Hepatocyte (in vitro differentiated cells): Measurements from ENCODE around the gene NEK4. TPM values are rescaled to one million over a fixed set of nuclear protein-coding genes. Genes with fewer than 3 reads are reported as not detected.
A peak's percentile ranks its signal among the peaks of the same experiment; 100 is the strongest.

Experiments used
- DNase-seq: peaks from one replicate; pipeline ENCODE4 v3.0.0-alpha.2; 2016; ENCODE audit warnings: low spot score
- H2AFZ ChIP-seq: fragments of 200-600 bp; sonication (generic); 2 replicates; pipeline ENCODE4 v1.6.0; 2016; ENCODE audit warnings: antibody characterized with exemption, mild to moderate bottlenecking
- H3K27ac ChIP-seq: fragments of 200-600 bp; sonication (generic); 2 replicates; pipeline ENCODE4 v1.5.1; 2016; ENCODE audit warnings: mild to moderate bottlenecking
- H3K27me3 ChIP-seq: fragments of 200-600 bp; sonication (generic); 2 replicates; pipeline ENCODE4 v1.6.1; 2016
- H3K36me3 ChIP-seq: fragments of 200-600 bp; sonication (generic); replicated peaks from 2 replicates; pipeline ENCODE4 v1.5.1; 2016; ENCODE audit warnings: low read depth; ENCODE audit not compliant: insufficient read depth
- H3K4me1 ChIP-seq: fragments of 200-600 bp; sonication (generic); 2 replicates; pipeline ENCODE4 v1.5.1; 2016; ENCODE audit warnings: mild to moderate bottlenecking, moderate library complexity; ENCODE audit not compliant: insufficient read depth
- H3K4me2 ChIP-seq: fragments of 200-600 bp; sonication (generic); 2 replicates; pipeline ENCODE4 v1.6.0; 2016
- H3K4me3 ChIP-seq: fragments of 200-600 bp; sonication (generic); 2 replicates; pipeline ENCODE4 v1.5.1; 2016; ENCODE audit warnings: mild to moderate bottlenecking
- H3K79me2 ChIP-seq: fragments of 200-600 bp; sonication (generic); 2 replicates; pipeline ENCODE4 v1.6.0; 2017; ENCODE audit warnings: mild to moderate bottlenecking
- H3K9me2 ChIP-seq: fragments of 200-600 bp; sonication (generic); replicated peaks from 2 replicates; pipeline ENCODE4 v1.6.0; 2017; ENCODE audit warnings: mild to moderate bottlenecking; ENCODE audit not compliant: insufficient read depth
- H3K9me3 ChIP-seq: fragments of 200-600 bp; sonication (generic); 2 replicates; pipeline ENCODE4 v1.5.1; 2016; ENCODE audit warnings: low read depth, mild to moderate bottlenecking
- H4K20me1 ChIP-seq: fragments of 200-600 bp; sonication (generic); 2 replicates; pipeline ENCODE4 v1.6.0; 2016; ENCODE audit warnings: mild to moderate bottlenecking; ENCODE audit not compliant: insufficient read depth, poor library complexity, severe bottlenecking
- EZH2 ChIP-seq: fragments of 200-600 bp; sonication (generic); IDR thresholded peaks from 2 replicates; pipeline ENCODE4 v1.6.1; 2016; ENCODE audit warnings: antibody characterized with exemption, mild to moderate bottlenecking, borderline replicate concordance
- EZH2phosphoT487 ChIP-seq: fragments of 200-600 bp; sonication (generic); IDR thresholded peaks from one replicate; pipeline ENCODE4 v1.6.1; 2018; ENCODE audit warnings: antibody characterized with exemption, mild to moderate bottlenecking, low read depth, moderate library complexity; ENCODE audit not compliant: unreplicated experiment, severe bottlenecking
- WGBS: methylation state at CpG from one replicate; pipeline ENCODE4 v1.1.6; 2016; ENCODE audit warnings: low lambda C conversion rate; ENCODE audit errors: missing lambda C conversion rate; 5-methylcytosine and 5-hydroxymethylcytosine counted together
- polyA plus RNA-seq: library from polyadenylated mRNA; unstranded; fragments of >200 nt; fragmentation: Nextera tagmentation; extraction: Ambion mirVana; gene quantifications from 2 replicates; pipeline ENCODE4 v1.2.1, GENCODE V29; 2016
- total RNA-seq: library from RNA; depleted of rRNA; stranded (reverse); fragments of >200 nt; gene quantifications from 2 replicates; pipeline ENCODE4 v1.2.3, GENCODE V29; 2014
- TF ChIP-seq, protein P1 (sequence below): fragments of 200-600 bp; sonication (generic); IDR thresholded peaks from 2 replicates; pipeline ENCODE4 v1.5.1; 2016; ENCODE audit warnings: antibody characterized with exemption, mild to moderate bottlenecking; ENCODE audit not compliant: poor library complexity

The NEK4 gene
- total RNA-seq, result 19.2 and 21.4 TPM in 2 replicates
- 5.5 and 8.0 TPM in 2 replicates for polyA plus RNA-seq

DNA sequence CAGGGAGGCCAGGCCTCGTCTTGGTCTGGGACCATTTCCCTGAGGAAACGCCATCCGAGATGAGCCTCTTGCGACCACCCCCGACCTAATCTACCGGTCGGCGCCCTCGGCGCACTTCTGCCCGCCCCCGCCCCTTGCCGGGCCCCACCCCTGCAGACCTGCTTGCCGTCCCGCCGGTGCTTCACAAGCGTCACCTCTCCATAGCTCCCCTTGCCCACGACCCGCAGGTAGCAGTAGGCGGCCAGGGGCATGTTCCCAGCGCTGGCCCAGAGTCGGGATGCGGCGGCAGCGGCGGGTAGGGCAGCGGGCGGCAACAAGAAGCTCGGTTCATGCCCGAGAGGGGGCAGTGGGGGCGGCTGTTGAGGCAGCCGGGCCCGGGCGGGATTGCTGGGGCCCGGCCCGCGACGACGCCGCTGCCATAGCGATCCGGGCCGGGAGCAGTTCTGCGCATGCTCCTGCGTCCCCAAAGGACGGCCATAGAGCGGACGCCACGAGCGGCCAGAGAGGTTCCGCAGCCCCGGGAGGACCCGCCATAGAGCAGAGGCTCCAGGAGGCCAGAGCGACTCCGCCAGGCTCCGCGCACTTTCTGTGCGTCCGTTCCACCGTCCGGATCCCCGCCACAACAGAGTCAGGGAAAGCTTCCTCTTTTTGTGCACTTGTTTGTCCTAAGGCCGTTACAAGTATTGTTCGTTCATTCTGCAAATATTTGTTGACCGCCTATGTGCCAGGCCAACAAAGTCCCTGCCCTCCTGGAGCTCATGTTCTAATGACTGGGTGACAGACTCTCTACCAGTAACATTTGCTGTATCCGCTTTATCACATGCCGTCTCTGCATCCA lies at the start of gene NEK4:
Gene NEK4 (minus strand): TSS at position 445 of the 838 bp plus-strand sequence. CDS start 194 bp downstream, at position 251.
- DNase-seq, result peak; percentile 97
- H3K27me3 ChIP-seq, result no peaks in the 10 kb centered on the region
- peak within 1 kb of the TSS; percentile 93 for H3K4me2 ChIP-seq
- peak within 1 kb of the TSS; percentile 100 for H2AFZ ChIP-seq
- peak within 1 kb of the TSS; percentile 99 for H3K4me3 ChIP-seq
- TF ChIP-seq, protein P1, sequence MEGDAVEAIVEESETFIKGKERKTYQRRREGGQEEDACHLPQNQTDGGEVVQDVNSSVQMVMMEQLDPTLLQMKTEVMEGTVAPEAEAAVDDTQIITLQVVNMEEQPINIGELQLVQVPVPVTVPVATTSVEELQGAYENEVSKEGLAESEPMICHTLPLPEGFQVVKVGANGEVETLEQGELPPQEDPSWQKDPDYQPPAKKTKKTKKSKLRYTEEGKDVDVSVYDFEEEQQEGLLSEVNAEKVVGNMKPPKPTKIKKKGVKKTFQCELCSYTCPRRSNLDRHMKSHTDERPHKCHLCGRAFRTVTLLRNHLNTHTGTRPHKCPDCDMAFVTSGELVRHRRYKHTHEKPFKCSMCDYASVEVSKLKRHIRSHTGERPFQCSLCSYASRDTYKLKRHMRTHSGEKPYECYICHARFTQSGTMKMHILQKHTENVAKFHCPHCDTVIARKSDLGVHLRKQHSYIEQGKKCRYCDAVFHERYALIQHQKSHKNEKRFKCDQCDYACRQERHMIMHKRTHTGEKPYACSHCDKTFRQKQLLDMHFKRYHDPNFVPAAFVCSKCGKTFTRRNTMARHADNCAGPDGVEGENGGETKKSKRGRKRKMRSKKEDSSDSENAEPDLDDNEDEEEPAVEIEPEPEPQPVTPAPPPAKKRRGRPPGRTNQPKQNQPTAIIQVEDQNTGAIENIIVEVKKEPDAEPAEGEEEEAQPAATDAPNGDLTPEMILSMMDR, result peak; percentile 12
- TF ChIP-seq EZH2, result no peak
- 2% methylated on average over 42 of the region's 67 CpGs for WGBS
- peak within 1 kb of the TSS; percentile 94 for H3K27ac ChIP-seq
- peaks cover 20% of the 10 kb centered on the region for H3K4me1 ChIP-seq
- no peaks in the 10 kb centered on the region for H3K9me3 ChIP-seq
- peaks cover 34% of the 10 kb centered on the region for H3K79me2 ChIP-seq
- H3K9me2 ChIP-seq, result no peaks in the 10 kb centered on the region
- H3K36me3 ChIP-seq, result no peaks in the 10 kb centered on the region
- H4K20me1 ChIP-seq, result no peaks in the 10 kb centered on the region

DNA sequence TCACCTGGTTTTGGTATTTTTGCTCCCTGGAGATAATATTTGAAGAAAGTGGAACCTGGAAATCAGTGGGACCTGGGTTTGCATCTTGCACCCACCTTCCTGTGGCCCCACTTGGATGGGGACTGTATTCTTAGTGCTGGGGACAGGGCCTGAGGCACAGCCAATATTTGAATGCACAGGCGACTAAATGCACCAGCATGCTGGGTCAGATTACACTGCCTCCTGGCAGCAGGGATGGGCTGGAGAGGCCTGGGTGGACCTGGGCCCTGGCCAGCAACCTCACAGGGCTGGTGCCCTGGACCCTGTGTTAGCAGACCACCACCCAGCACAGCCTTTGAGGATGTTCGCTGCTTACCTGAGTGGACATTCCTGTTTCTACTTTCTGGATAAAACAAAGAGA lies 49.2 kb upstream of the NEK4 start:
- DNase-seq, result no peak

DNA sequence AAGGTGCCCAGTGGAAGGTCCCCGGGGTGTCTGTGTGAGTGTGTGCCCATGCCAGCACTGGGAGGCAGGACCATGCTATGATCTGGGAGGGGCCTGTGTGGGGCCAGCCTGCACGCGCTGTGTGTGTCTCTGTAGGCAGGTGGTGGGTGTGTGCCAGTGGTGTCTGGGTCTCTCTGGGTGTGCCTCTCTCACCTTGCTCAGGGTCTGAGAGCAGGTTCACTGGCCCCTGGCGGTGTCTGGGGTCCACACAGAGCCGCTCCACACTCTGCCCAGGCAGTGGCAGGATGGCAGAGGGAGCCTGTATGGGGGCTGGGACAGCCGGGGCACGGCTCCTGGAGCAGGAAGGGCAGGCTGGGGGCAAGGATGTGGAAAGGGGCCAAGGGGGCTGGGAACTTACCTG lies 47.1 kb upstream of the NEK4 start:
- DNase-seq, result no peak
- H3K79me2 ChIP-seq, result no peaks in the 10 kb centered on the region
- TF ChIP-seq EZH2phosphoT487 (no peak), EZH2 (no peak)
- TF ChIP-seq, protein P1, result no peak
- no peaks in the 10 kb centered on the region for H3K9me2 ChIP-seq
- H2AFZ ChIP-seq, result no peak overlapping the region
- H3K4me3 ChIP-seq, result no peak overlapping the region
- H4K20me1 ChIP-seq, result no peaks in the 10 kb centered on the region
- H3K36me3 ChIP-seq, result no peaks in the 10 kb centered on the region
- H3K4me1 ChIP-seq, result no peaks in the 10 kb centered on the region
- no peaks in the 10 kb centered on the region for H3K9me3 ChIP-seq
- H3K4me2 ChIP-seq, result no peak overlapping the region
- no peaks in the 10 kb centered on the region for H3K27me3 ChIP-seq
- WGBS, result 97% methylated on average over 5 of the region's 7 CpGs
- H3K27ac ChIP-seq, result no peak overlapping the region

More for the DNA sequence above, 49.2 kb upstream of the NEK4 start:
- Histone ChIP-seq H4K20me1 (no peaks in the 10 kb centered on the region), H3K27me3 (no peaks in the 10 kb centered on the region), H3K9me3 (no peaks in the 10 kb centered on the region), H2AFZ (no peak overlapping the region), H3K4me2 (no peak overlapping the region), H3K4me1 (no peaks in the 10 kb centered on the region), H3K36me3 (no peaks in the 10 kb centered on the region), H3K79me2 (no peaks in the 10 kb centered on the region), H3K27ac (no peak overlapping the region), H3K9me2 (no peaks in the 10 kb centered on the region), H3K4me3 (no peak overlapping the region)
- TF ChIP-seq, protein P1, result no peak
- no peak for TF ChIP-seq EZH2phosphoT487
- WGBS, result 80% methylated on average over 2 of the region's 2 CpGs
